GM12892 (cell line): ENCODE results near the gene CHAC1.

ENCODE experiments used
- POLR2A ChIP-seq: IDR thresholded peaks from 2 replicates; pipeline ENCODE4 v1.6.1; 2011; ENCODE audit warnings: low read depth, low read length, control low read depth
- POLR2AphosphoS5 ChIP-seq: IDR thresholded peaks from 2 replicates; pipeline ENCODE4 v1.6.1; 2011; ENCODE audit warnings: low read depth, low read length, control low read depth

DNA sequence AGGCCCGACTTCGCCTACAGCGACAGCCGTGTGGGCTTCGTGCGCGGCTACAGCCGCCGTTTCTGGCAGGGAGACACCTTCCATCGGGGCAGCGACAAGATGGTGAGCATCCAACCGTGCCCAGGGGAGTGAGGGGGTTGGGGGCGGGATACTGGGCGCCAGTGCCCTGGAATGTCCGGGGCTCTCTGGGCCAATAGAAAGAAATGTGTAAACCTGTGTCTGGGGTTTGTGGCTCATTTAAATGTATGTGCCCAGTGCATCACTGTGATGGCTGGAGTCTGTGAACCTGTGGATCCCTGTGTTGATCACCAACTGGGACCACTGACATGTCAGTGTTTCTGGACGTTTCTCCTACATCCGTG is 423 bp downstream of the CHAC1 start:
- TF ChIP-seq POLR2A = no peak
- TF ChIP-seq POLR2AphosphoS5 = no peak
